Muscle layer of duodenum (tissue), 2 donors: ENCODE data around the gene LSM14B.
"Not testable (repeated sequence)": the region's sequence is repeated elsewhere in the genome, so short reads cannot be mapped to it uniquely, and the experiment has no call there.

ENCODE experiments used
- H3K27ac ChIP-seq: one replicate; pipeline ENCODE4 v1.7.0; 2013; ENCODE audit warnings: mild to moderate bottlenecking, low read length
- H3K27me3 ChIP-seq: one replicate; pipeline ENCODE4 v1.7.0; 2013; ENCODE audit warnings: low read depth, mild to moderate bottlenecking, control low read depth, low read length
- H3K36me3 ChIP-seq, 2 donors: one replicate each; pipeline ENCODE4 v1.7.0; 2013; ENCODE audit warnings: low read length in 2 of 2, control low read depth in 1 of 2, mild to moderate bottlenecking in 1 of 2; ENCODE audit not compliant: insufficient read depth in 2 of 2, control insufficient read depth in 1 of 2
- H3K4me1 ChIP-seq, 2 donors: one replicate each; pipeline ENCODE4 v1.7.0; 2013; ENCODE audit warnings: low read length in 2 of 2, mild to moderate bottlenecking in 2 of 2, control low read depth in 1 of 2, moderate library complexity in 1 of 2; ENCODE audit not compliant: insufficient read depth in 2 of 2, control insufficient read depth in 1 of 2
- H3K4me3 ChIP-seq, 2 donors: one replicate each; pipeline ENCODE4 v1.7.0; 2013; ENCODE audit warnings: low read length in 2 of 2, low read depth in 1 of 2, mild to moderate bottlenecking in 1 of 2
- H3K9me3 ChIP-seq, 2 donors: one replicate each; pipeline ENCODE4 v1.7.0; 2013; ENCODE audit warnings: low read length in 2 of 2, control low read depth in 1 of 2, mild to moderate bottlenecking in 1 of 2; ENCODE audit not compliant: control insufficient read depth in 1 of 2
- donor health status: healthy.

The LSM14B gene

GRCh38 chr20:62142252-62143080 is 20.2 kb downstream of the LSM14B start:
- Histone ChIP-seq H3K4me1 (peaks cover 12 to 26% of the 10 kb centered on the region in 2 donors), H3K27me3 (no peaks in the 10 kb centered on the region)

DNA sequence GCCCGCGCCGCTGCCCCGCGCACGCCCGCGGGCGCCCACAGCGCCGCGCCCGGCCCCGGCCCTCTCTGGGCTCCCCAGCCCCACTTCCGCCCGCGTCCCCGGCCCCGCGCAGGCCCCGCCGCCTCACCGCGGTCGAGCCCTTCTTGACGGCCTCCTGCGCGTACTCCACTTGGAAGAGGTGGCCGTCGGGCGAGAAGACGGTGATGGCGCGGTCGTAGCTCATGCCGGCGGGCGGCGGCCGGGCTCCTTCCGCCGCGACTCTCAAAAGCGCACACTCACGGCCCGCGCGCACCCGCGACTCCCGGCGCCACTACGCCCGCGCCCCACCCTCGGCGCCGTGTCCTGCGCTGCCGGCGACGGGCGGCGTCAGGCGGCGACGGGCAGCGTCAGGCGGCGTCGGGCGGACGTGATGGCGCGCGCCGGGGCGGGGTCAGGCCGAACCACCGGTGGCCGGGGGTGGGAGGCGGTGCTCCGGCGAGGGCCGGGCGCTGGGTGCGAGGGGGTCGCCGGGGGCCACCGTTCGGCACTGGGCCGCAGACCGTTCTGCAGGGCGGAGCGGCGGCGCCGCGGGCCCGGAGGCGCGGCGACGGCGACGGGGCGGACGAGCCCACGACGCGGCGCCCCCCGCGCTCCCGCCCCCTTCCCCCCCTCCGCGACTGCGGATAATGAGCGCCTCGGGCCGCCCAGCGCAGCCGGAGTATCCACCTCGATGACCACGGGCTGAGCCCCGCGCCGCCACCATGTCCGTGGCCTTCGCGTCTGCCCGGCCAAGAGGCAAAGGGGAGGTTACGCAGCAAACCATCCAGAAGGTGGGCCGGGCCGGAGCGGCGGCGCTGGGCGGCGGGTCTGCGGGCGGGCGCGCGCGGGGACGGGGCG is 21.0 kb downstream of the LSM14B start, which contains the start of the genes PSMA7 and SS18L1:
TSS of gene PSMA7 (minus strand) at position 314 of the 876 bp plus-strand sequence. CDS start at position 223, 91 bp downstream.
TSS of gene SS18L1 (plus strand) at position 689 of the 876 bp plus-strand sequence. CDS start at position 741, 52 bp downstream.
- Histone ChIP-seq H3K27me3 (no peaks in the 10 kb centered on the region), H3K36me3 (peaks cover 22% of the 10 kb centered on the region in 2 donors), H3K27ac (peak within 1 kb of the TSS; percentile 82), H3K4me3 (peak within 1 kb of the TSS; percentile 77 to 88), H3K4me1 (peaks cover 12 to 26% of the 10 kb centered on the region in 2 donors), H3K9me3 (no peaks in the 10 kb centered on the region)

More at GRCh38 chr20:62142252-62143080, 20.2 kb downstream of the LSM14B start:
- peak overlapping the region; percentile 82 for H3K27ac ChIP-seq
- H3K4me3 ChIP-seq, result peak overlapping the region; percentile 77 to 84
- no peaks in the 10 kb centered on the region for H3K9me3 ChIP-seq
- peaks cover 30 to 31% of the 10 kb centered on the region in 2 donors for H3K36me3 ChIP-seq

DNA sequence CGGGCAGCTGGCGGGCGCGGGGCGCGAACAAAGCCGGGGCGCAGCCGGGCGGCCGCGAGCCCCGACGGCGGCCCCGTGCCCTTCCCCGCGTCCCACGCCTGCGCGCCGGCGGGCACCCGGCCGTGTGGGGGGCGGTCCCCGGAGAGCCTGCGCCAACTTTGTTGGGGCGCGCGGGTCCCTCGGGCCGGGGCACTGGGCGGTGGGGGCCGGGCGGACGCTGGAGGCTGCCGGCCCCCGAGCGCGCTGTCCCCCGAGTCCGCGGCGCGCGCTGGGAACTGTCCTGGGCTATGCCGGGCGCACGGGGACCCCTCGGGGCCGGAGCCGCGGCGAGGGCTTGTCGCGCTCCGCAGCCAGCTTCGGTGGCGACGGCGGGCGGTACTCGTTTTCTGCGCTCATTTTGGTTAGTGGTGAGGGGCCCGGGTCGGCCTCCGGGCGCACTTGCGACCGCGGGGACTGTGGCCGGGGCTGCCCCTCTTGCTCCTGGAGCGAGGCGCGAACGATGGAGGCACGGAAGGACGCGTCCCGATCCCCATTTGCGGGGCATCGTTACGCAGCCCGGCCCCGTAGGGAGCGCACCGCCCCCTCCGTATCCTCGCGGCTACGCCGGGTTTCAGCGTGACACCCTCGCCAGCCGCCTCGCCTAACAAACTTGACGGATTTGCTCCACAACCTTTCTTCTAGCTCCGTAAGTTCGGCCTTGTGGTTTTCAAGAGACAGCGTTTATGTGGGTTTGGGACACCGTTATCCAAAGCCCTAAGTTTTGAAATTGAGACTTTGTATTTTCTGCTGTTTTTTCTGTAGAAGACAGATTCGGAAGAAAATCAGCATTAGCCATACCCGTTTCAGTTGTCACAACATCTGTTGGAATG is 21.9 kb downstream of the LSM14B start:
- H3K27ac ChIP-seq, result peak overlapping the region; percentile 56
- no peaks in the 10 kb centered on the region for H3K9me3 ChIP-seq
- peaks cover 12 to 26% of the 10 kb centered on the region in 2 donors for H3K4me1 ChIP-seq
- H3K27me3 ChIP-seq, result no peaks in the 10 kb centered on the region
- peak overlapping the region; percentile 59 to 88 for H3K4me3 ChIP-seq
- H3K36me3 ChIP-seq, result peaks cover 13 to 16% of the 10 kb centered on the region in 2 donors

GRCh38 chr20:62145688-62146018 is 23.4 kb downstream of the LSM14B start:
- peaks cover 12 to 25% of the 10 kb centered on the region in 2 donors for H3K4me1 ChIP-seq
- no peak overlapping the region for H3K27ac ChIP-seq
- H3K27me3 ChIP-seq, result no peaks in the 10 kb centered on the region
- H3K9me3 ChIP-seq, result no peaks in the 10 kb centered on the region
- peaks cover 0 to 1% of the 10 kb centered on the region in 2 donors for H3K36me3 ChIP-seq
- H3K4me3 ChIP-seq, result no peak overlapping the region

DNA sequence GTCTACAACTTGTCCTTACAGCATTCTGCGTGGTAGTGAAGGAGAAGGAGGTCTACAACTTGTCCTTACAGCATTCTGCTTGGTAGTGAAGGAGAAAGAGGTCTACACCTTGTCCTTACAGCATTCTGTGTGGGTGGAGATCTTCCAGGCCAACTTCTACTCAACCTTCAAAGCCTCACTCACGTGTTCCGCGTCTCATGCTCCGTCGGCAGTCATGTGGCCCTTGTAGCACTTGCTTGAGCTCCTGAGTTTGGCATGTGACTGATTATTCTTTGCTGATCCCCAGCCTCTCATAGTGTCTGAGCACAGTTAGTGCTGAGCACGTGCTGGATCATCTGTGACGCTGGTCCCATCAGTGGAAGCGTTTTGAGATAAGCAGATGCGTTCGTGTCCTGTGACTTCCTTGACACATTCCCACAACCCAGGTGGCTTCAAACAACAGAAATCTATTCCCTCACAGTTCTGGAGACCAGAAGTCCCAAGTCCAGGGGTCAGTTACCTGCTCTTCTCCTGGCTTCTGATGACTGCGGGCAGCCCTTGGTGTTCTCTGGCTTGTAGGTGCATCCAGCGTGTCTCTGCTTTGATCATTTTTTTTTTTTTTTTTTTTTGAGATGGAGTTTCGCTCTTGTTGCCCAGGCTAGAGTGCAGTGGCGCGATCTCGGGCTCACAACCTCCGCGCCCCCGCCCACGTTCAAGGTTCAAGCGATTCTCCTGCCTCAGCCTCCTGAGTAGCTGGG is 23.9 kb downstream of the LSM14B start:
- Histone ChIP-seq H3K4me1 (peaks cover 12 to 20% of the 10 kb centered on the region in 2 donors), H3K4me3 (no peak overlapping the region), H3K27me3 (no peaks in the 10 kb centered on the region), H3K9me3 (no peaks in the 10 kb centered on the region), H3K36me3 (no peaks in the 10 kb centered on the region), H3K27ac (no peak overlapping the region)

GRCh38 chr20:62147125-62147524 is 24.9 kb downstream of the LSM14B start:
- H3K4me1 ChIP-seq, result peaks cover 7 to 11% of the 10 kb centered on the region in 2 donors

DNA sequence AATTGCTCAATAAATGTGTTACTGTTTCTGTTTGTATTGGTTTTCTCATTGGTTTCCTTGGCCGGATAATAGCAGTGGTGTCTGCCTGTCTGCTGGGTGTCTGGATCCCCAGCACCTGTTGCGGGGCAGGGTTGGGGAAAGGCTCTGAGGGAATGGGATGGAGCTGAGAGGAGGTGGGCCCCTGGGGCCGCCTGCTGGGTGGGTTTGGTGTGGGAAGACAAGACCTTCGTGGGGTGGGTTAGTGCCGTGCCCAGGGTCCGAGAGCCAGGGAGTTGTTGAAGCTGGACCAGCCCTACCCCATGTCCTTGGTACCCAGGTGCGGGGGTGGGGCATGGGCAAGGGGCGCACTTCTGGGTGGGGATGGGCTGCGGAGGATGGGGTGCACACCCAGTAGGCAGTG is 25.3 kb downstream of the LSM14B start:
- Histone ChIP-seq H3K27ac (no peak overlapping the region), H3K9me3 (no peaks in the 10 kb centered on the region), H3K36me3 (no peaks in the 10 kb centered on the region), H3K4me3 (no peak overlapping the region), H3K4me1 (peaks cover 7 to 11% of the 10 kb centered on the region in 2 donors), H3K27me3 (no peaks in the 10 kb centered on the region)

More at GRCh38 chr20:62147125-62147524, 24.9 kb downstream of the LSM14B start:
- no peaks in the 10 kb centered on the region for H3K9me3 ChIP-seq
- no peaks in the 10 kb centered on the region for H3K36me3 ChIP-seq
- no peak overlapping the region for H3K4me3 ChIP-seq
- H3K27me3 ChIP-seq, result no peaks in the 10 kb centered on the region
- no peak overlapping the region for H3K27ac ChIP-seq

GRCh38 chr20:62148383-62148782 is 26.1 kb downstream of the LSM14B start:
- H3K27me3 ChIP-seq, H3K4me3 ChIP-seq, H3K36me3 ChIP-seq, H3K9me3 ChIP-seq, H3K27ac ChIP-seq: not testable (repeated sequence)
- H3K4me1 ChIP-seq, result peaks cover 7 to 11% of the 10 kb centered on the region in 2 donors

DNA sequence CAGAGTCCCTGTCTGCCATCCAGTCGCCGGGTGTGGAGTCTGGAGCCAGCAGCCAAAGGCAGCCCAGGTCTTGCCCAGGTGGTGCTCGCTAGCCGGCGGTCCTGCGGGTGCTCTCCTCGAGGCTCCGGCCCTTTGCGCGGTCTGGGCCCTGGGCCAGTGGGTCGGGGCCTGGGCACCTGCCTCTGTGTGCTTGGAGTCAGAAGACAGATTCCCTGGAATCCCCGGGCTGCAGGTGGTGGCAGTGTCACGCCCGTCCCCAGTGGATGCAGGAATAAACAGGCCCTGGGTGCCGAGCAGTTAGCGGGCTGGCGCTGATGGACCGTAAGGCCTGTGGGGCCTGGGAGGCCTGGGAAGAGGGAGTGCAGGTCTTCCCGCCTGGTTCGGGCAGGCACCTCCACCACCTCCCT is 26.6 kb downstream of the LSM14B start:
- Histone ChIP-seq H3K36me3 (no peaks in the 10 kb centered on the region), H3K27me3 (no peaks in the 10 kb centered on the region), H3K9me3 (no peaks in the 10 kb centered on the region), H3K27ac (no peak overlapping the region), H3K4me1 (peaks cover 7 to 11% of the 10 kb centered on the region in 2 donors), H3K4me3 (no peak overlapping the region)
